Ammon's horn (tissue), 1 donor: ENCODE measurements around the gene ALG10B.
"Not testable (repeated sequence)": the region's sequence is repeated elsewhere in the genome, so short reads cannot be mapped to it uniquely, and the experiment has no call there.

Experiments
- DNase-seq: peaks from one replicate; pipeline ENCODE4 v3.0.0-alpha.2; 2016; ENCODE audit warnings: low spot score

ALG10B gene, protein sequence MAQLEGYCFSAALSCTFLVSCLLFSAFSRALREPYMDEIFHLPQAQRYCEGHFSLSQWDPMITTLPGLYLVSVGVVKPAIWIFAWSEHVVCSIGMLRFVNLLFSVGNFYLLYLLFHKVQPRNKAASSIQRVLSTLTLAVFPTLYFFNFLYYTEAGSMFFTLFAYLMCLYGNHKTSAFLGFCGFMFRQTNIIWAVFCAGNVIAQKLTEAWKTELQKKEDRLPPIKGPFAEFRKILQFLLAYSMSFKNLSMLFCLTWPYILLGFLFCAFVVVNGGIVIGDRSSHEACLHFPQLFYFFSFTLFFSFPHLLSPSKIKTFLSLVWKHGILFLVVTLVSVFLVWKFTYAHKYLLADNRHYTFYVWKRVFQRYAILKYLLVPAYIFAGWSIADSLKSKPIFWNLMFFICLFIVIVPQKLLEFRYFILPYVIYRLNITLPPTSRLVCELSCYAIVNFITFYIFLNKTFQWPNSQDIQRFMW

DNA sequence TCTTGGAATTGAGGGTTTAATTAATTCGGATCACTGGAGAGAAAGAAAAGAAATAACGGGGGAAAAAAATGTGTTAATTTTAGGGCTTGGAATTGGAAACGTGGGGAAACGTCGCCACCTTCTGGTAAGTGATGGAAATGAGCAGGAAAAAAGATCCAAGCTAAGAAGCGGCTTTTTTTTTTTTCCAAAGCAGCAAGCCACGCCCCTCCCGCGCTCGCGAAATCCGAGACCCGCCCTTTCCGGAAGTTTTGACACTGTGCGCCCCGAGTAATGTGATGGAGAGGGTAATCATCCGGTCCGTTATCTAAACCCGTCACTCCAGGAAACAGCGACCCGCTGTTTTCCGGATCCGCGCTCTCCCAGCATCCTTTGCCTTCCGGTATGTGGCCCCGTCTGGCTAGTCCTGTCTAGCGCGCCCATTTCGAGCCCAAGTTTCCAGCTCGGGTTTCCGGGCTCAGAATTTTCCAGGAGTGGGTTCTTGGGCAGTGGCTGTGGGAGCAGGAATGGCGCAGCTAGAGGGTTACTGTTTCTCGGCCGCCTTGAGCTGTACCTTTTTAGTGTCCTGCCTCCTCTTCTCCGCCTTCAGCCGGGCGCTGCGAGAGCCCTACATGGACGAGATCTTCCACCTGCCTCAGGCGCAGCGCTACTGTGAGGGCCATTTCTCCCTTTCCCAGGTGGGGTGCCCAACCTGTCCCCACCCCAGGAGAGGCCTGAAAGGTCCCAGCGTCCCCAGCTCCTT, at the start of gene ALG10B:
Gene ALG10B (plus strand): TSS at position 384 of the 739 bp plus-strand sequence. CDS start 120 bp downstream, at position 504.
- DNase-seq, result peak; percentile 95

DNA sequence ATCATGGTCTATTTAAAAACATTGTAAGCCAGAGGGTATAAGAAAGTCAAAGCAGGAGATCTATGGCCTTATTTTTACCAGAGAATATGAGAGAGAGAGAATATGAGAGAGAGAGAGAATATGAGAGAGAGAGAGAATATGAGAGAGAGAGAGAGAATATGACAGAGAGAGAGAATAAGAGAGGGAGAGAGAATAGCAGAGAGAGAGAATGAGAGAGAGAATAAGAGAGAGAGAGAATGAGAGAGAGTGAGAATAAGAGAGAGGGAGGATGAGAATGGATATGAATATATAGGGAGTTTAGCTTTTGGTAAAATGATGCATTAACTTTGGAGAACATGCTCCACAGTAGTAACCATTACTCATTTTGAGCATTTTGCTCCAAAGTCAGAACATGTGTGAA, 48.0 kb upstream of the ALG10B start:
- no peak for DNase-seq

- no peak for DNase-seq
These were observed 46.7 kb upstream of the ALG10B start for GRCh38 chr12:38269897-38270296.

GRCh38 chr12:38279756-38280155, 36.8 kb upstream of the ALG10B start:
- no peak for DNase-seq

GRCh38 chr12:38282886-38283285, 33.7 kb upstream of the ALG10B start:
- DNase-seq, result no peak

DNA sequence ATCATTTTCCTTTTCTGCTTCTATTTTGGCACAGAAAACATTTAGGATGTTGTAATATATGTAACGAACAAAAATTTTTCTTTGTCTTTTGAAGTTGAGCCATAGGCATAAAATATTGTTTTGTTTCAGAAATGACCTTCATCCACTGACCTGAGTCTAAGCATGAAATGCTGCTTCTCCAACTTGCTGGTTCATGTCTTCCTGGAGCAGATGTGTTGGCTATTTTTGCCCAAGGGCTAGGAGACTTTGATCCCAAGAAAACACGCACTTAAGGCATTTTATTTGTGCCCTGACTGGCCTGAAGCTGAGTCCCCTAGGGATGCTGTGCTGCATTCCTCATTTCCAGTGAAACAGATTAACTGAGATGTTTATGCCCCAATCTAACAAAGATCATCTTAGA, 27.2 kb upstream of the ALG10B start:
- no peak for DNase-seq

GRCh38 chr12:38291160-38291559, 25.4 kb upstream of the ALG10B start:
- DNase-seq, result no peak

GRCh38 chr12:38302972-38303371, 13.6 kb upstream of the ALG10B start:
- DNase-seq, result not testable (repeated sequence)

- DNase-seq, result not testable (repeated sequence)
These were observed 5.4 kb downstream of the ALG10B start for GRCh38 chr12:38321966-38322365.

DNA sequence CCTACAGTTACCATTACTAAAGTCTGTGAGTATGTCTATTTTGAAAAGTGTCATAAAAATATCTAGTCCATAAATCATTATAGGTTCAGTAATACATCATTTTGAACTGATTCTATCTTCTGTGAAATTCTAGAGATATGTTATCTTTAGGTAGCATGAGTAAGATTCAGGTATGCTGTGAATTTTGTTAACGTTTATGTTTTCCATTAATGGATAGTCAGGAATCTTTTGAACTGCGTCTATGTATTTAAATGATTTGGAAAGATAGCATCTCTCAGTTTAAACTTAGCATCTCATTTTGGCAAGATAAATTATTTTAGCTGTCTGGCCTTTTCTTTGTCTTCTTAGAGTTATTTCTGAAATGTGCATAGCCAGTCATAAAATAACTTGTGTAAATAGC, 8.3 kb downstream of the ALG10B start:
- no peak for DNase-seq

DNA sequence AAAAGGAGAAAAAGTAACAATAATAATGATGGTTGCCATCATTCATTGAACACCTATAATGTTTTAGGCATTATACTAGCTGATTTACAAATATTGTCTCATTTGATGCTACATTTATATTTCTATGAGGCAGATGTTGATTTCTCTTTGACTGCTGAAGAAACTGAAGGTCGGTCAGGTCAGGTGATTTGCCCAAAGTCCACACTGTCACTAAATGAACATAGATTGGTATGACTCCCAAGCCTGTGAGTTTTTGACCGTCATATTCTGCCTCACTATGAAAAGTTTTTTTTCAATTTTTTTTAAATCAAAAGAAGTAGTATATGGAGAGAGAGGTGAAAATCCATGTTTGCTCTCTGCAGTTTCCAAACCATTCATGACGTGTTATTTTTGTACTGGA, 10.8 kb downstream of the ALG10B start:
- DNase-seq, result no peak

GRCh38 chr12:38328306-38328895, 11.8 kb downstream of the ALG10B start:
- peak; percentile 38 for DNase-seq

DNA sequence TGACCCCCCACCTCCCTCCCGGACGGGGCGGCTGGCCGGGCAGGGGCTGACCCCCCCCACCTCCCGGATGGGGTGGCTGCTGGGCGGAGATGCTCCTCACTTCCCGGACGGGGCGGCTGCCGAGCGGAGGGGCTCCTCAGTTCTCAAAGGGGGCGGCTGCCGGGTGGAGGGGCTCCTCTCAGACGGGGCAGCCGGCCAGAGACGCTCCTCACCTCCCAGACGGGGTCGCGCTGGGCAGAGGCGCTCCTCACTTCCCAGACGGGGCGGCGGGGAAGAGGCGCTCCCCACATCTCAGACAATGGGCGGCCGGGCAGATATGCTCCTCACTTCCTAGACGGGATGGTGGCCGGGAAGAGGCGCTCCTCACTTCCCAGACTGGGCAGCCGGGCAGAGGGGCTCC, 13.8 kb downstream of the ALG10B start:
- DNase-seq, result not testable (repeated sequence)

GRCh38 chr12:38332814-38333213, 16.2 kb downstream of the ALG10B start:
- DNase-seq, result no peak

DNA sequence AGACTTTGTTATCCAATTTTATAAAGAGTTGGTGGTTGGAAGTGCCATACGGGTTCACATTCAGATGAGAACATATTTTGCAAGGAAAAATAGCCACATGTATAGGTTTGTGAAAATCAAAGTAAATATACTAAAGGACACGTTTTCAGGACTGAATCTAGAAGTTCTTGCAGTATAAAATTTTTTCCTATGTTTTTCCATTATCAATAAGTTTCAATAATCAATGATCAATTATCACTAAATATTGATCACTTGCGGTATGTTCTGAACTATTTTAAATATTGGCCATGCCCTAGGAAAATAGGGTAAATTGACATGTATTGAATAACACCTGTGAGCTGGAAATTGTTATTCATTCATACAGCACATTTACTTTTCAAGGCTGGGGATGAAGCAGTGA, 25.9 kb downstream of the ALG10B start:
- no peak for DNase-seq

DNA sequence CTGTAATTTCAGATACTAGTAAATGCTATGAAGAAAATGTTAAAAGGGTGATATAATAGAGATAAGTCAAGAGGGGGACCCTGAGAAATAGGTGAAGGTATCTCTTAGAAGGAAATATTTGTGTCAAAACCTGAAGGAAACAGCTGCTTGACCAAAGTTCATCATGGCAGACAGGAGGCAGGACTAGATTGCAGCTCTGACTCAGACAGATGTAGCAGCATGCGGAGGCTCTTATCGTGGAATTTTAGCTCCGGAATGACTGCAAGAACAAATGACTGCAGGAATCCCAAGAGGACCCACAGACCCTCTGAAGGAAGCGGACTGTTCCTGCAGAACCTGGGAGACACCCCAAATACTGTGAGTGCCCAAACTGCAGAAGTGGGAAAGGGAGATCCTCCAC, 26.7 kb downstream of the ALG10B start:
- not testable (repeated sequence) for DNase-seq

DNA sequence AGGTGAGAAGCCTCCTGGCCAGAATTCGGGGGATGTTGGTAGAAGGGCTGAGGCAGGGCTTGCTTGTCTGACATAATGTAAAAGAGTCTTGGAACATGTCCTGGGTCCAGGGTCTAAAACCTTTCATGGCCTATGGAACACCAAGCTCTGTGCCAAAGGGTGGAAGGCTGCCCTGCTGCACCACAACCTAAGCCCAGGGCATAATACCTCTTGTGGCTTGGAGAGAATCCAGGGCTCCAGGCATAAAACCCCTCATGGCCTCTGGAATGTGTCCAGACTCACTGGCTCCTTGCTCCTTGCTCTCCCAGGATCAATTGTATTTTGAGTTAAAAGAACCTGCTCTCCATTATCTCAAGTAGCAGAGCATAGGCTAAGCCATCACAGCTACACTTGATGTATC, 27.3 kb downstream of the ALG10B start:
- not testable (repeated sequence) for DNase-seq

- no peak for DNase-seq
These were observed 34.0 kb downstream of the ALG10B start for GRCh38 chr12:38350342-38351174.

GRCh38 chr12:38351175-38351508, 34.6 kb downstream of the ALG10B start:
- not testable (repeated sequence) for DNase-seq

GRCh38 chr12:38367506-38367905, 50.9 kb downstream of the ALG10B start:
- no peak for DNase-seq

DNA sequence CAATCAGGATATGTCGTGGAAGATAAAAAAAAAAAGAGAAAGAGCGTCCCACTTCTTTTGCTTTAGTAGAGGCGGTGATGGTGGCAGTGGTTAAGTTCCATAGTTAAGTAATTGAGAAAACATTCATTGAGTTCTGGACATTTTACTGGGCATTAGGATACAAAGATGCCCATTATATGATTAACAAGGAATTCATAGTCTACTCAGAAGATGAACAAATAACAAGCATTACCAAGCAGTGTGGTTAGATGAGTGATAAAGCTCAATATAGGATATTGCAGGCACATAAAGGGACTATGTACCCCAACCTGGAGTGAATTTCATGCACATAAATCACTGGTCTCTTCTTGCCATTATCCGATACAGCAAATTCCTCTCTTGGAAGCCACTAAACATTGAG, 53.7 kb downstream of the ALG10B start:
- no peak for DNase-seq

DNA sequence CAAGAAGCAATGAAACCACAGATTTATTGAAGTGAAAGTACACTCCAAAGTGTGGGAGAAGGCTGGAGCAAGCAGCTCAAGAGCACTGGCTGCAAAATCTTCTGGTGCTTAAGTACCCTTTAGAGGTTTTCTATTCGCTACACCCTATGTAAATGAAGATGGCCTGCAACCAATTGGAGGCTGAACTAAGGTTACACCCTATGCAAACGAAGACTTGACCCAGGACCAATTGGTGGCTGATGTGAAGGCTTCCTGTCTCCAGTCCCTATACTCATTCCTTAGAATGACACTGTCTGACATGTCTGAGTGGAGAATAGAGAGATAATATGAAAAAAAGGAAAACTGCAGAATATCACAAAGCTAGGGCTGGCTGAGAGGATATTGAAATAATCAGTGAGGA, 57.2 kb downstream of the ALG10B start:
- no peak for DNase-seq
